ENCODE results near the gene REPIN1.

Gene REPIN1

DNA sequence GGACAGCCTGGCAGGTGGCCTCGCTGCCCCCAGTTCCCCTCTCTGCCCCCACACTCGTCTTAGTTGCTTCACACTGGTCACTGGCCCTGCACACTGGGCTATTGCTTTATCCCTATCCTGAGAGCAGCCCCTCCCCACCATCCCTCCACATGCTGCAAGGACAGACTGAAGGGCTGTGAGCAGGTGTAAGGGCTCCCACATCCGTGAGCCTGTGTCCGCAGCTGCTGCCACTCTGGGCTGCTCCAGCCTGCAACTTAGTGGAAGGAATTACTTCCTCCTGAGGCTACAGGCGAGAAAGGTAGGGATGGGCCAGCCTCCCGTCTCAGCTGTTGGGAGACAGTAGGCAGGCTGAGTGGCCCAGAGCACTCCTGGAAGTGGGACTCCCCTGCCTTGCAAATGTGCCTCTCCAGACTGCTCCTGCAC, 31.0 kb upstream of the REPIN1 start:
- DNase-seq (ENCODE audit: insufficient read length, low spot score), result no peak
- no peak for FAIRE-seq
- no peak for TF ChIP-seq CTCF (IDR thresholded peaks at IDR 0.05; ENCODE audit: insufficient read depth, missing control alignments)

DNA sequence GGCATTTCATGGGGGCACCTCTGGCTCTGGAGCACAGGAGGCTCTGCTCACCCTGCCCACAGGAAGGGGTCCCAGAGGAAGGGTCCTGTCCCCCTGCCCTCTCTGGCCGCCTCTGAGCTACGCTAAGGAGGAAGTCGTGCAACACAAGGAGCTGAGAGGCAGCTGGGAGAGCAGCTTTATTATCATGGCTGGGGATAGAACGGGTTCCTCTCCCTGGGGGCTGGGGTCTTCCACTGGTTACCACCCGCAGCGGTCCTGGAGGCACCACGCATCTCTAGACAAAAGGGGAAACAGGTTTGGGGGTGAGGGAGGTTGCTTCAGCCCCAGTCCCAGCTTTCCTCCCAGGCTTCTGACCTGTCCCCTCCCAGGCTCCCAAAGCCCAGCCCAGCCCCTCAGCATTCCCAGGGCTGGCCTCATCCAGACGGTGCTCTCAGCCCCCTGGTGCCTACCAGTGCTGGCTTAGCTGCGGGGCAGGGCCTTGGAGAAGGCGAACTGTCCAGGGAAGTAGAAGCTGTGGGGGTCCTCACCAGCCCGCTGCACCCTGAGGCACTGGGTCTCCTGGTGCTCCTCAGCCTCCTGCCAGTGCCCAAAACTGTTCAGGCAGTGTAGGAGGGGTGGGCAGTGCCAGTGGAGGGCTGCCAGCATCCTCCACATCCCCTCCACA, 30.3 kb upstream of the REPIN1 start:
- FAIRE-seq, result no peak
- TF ChIP-seq CTCF (IDR thresholded peaks at IDR 0.05; ENCODE audit: insufficient read depth, missing control alignments), result no peak
- DNase-seq (ENCODE audit: insufficient read length, low spot score), result no peak

- no peak for DNase-seq (ENCODE audit: insufficient read length, low spot score)
- no peak for TF ChIP-seq CTCF (IDR thresholded peaks at IDR 0.05; ENCODE audit: insufficient read depth, missing control alignments)
- FAIRE-seq, result no peak
Measured at GRCh38 chr7:150339409-150339809, 29.2 kb upstream of the REPIN1 start.

DNA sequence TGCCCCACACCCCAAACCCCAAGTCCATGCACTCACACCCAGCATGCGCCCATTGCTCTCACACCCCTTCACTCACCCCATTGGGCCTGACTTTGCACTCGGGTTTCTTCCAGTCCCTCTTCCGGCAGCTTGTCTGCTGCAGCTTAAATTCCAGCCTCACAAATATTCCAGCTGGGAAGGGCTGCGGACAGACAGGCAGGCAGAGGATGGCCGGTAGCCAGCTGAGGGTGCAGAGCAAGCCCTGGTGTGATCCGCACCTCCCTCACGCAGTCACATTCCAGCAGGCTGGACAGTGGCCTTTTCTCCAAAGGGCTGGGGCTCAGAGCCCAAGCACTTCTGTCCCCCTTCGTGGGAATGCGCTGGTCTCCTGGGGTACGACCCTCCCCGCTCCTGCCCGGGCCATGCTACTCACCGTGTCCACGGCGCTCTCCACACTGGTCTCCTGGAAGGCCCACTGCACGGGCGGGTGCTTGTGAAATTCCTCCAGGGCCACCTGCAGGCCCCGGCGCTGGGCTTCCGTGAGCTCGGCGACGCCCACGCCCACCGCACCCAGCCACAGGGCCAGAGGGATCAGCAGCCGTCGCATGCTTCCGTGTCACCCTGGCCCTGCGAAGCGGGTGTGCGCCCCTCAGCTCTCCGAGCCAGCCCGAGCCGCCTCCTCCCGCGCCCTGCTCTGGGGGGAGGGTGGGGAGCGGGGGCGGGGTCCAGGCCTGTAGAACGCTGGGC, 28.4 kb upstream of the REPIN1 start:
- no peak for TF ChIP-seq CTCF (IDR thresholded peaks at IDR 0.05; ENCODE audit: insufficient read depth, missing control alignments)
- FAIRE-seq, result no peak
- DNase-seq (ENCODE audit: insufficient read length, low spot score), result no peak

DNA sequence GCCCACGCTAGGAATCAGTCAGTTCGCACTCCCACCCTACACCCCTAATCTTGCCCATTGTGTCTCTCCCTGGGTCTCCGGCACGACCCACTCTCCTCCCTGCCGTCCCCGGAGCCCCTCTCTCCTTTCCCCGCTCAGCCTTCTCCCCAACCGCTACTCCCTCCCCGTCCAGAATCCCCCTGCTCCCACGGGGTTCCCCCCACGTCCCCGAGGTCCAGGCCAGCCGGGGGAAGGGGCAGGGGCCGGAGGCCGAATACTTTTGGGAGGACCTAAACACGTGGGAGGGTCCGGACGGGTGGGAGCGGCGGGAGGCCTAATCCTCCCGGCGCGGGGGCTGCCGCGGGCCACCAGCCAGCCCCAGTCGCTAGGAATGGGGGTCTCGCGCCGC, 27.8 kb upstream of the REPIN1 start:
- FAIRE-seq (no peak), DNase-seq (ENCODE audit: insufficient read length, low spot score) (no peak)
- TF ChIP-seq CTCF (IDR thresholded peaks at IDR 0.05; ENCODE audit: insufficient read depth, missing control alignments), result no peak

DNA sequence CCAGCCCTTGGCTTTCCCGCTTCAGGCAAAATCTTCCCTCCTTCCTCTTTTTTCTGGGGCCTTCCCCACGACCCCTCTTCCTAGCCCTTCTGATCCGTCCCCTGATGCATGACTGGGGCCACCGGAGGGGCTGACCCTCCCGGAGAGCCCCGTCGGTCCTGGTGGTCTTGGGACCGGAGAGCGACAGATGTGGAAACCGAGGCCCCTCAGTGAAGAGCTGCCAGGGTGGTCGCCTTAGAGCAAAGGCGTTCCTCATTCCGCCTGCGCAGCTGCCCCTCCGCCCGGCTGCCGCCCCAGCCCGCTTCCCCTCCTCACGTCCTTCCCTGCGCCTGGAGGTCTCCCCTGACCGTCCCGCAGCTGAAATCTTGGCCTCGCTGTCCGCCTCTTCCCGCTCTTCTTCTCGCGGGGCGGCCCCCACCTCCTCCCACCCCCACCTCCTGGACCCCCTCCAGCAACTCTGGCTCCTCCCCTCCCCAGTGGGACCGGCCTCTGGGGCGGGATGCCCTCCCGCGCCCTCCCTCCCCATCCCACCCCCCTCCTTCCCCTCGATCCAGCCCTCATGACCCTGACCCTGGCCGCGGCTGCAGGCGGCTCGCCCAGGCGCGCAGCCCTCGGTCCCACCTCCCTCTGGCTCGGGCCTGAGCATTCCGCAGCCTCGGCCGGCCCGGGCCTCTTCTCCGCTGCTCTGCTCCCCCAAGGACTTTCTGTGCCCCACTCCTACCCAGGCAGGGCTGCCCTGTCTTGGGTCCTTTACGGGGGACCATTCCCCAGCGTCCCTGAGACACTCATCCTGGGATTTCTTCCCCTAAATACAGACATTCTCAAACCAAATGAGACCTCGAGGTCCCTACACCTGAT, 27.1 kb upstream of the REPIN1 start, which contains the start of gene RARRES2:
TSS of gene RARRES2 (minus strand) at position 367 of the 858 bp plus-strand sequence. CDS start 1,020 bp downstream, outside the sequence.
- TF ChIP-seq CTCF (IDR thresholded peaks at IDR 0.05; ENCODE audit: insufficient read depth, missing control alignments), result no peak
- FAIRE-seq, result no peak
- no peak for DNase-seq (ENCODE audit: insufficient read length, low spot score)
